ENCODE results near the gene P2RX5.

Gene P2RX5

GRCh38 chr17:3681057-3681456 is 14.9 kb downstream of the P2RX5 start:
- DNase-seq (ENCODE audit: low spot score), result no peak

- DNase-seq (ENCODE audit: low spot score), result no peak
Observed at GRCh38 chr17:3679531-3680126, 16.3 kb downstream of the P2RX5 start.

GRCh38 chr17:3678821-3679530 is 17.0 kb downstream of the P2RX5 start:
- DNase-seq (ENCODE audit: low spot score), result no peak

- DNase-seq (ENCODE audit: low spot score), result no peak
Observed at GRCh38 chr17:3678095-3678820, 17.7 kb downstream of the P2RX5 start.

- DNase-seq (ENCODE audit: low spot score), result no peak
Observed at GRCh38 chr17:3675886-3676285, 20.1 kb downstream of the P2RX5 start.

GRCh38 chr17:3672571-3672970 is 23.4 kb downstream of the P2RX5 start:
- no peak for DNase-seq (ENCODE audit: low spot score)

GRCh38 chr17:3669548-3669947 is 26.4 kb downstream of the P2RX5 start:
- DNase-seq (ENCODE audit: low spot score), result no peak

- DNase-seq (ENCODE audit: low spot score), result no peak
Observed at GRCh38 chr17:3669085-3669347, 26.9 kb downstream of the P2RX5 start.

GRCh38 chr17:3668279-3669084 is 27.5 kb downstream of the P2RX5 start, which contains the start of the genes EMC6 and TAX1BP3:
Gene EMC6 (plus strand): TSS chr17:3668812. CDS start chr17:3669147, 335 bp downstream.
Gene TAX1BP3 (minus strand): TSS chr17:3668578. CDS start chr17:3668526, 52 bp downstream.
- peak; percentile 97 for DNase-seq (ENCODE audit: low spot score)

- DNase-seq (ENCODE audit: low spot score), result peak; percentile 69
Observed at GRCh38 chr17:3667366-3668278, 28.3 kb downstream of the P2RX5 start.

- no peak for DNase-seq (ENCODE audit: low spot score)
Observed at GRCh38 chr17:3666516-3666915, 29.4 kb downstream of the P2RX5 start.

- no peak for DNase-seq (ENCODE audit: low spot score)
Observed at GRCh38 chr17:3665834-3666233, 30.1 kb downstream of the P2RX5 start.

GRCh38 chr17:3663102-3664011 is 32.6 kb downstream of the P2RX5 start:
- no peak for DNase-seq (ENCODE audit: low spot score)

- no peak for DNase-seq (ENCODE audit: low spot score)
Observed at GRCh38 chr17:3660311-3660891, 35.6 kb downstream of the P2RX5 start.

GRCh38 chr17:3659541-3660111 is 36.3 kb downstream of the P2RX5 start:
- no peak for DNase-seq (ENCODE audit: low spot score)

GRCh38 chr17:3658784-3659449 is 37.0 kb downstream of the P2RX5 start:
- no peak for DNase-seq (ENCODE audit: low spot score)

GRCh38 chr17:3657874-3658783 is 37.8 kb downstream of the P2RX5 start:
- no peak for DNase-seq (ENCODE audit: low spot score)

GRCh38 chr17:3657588-3657869 is 38.4 kb downstream of the P2RX5 start:
- DNase-seq (ENCODE audit: low spot score), result no peak
